Neural progenitor cell (in vitro differentiated cells): ENCODE measurements around the gene RDM1. TPM values are rescaled to one million over a fixed set of nuclear protein-coding genes. Genes with fewer than 3 reads are reported as not detected.
"Not testable (repeated sequence)": the region's sequence is repeated elsewhere in the genome, so short reads cannot be mapped to it uniquely, and the experiment has no call there.

Experiments used
- DNase-seq: peaks from one replicate; pipeline ENCODE4 v3.0.0-alpha.2; 2016; ENCODE audit warnings: low spot score
- H2AFZ ChIP-seq: fragments of 200-600 bp; sonication (generic); replicated peaks from 2 replicates; pipeline ENCODE4 v1.6.1; 2016; ENCODE audit warnings: antibody characterized with exemption
- H3F3A ChIP-seq: fragments of 200-600 bp; sonication (generic); 2 replicates; pipeline ENCODE4 v1.6.1; 2016; ENCODE audit warnings: antibody characterized with exemption, low read depth
- H3K27ac ChIP-seq: fragments of 200-600 bp; sonication (generic); 2 replicates; pipeline ENCODE4 v1.5.1; 2016; ENCODE audit warnings: mild to moderate bottlenecking
- H3K27me3 ChIP-seq: fragments of 200-600 bp; sonication (generic); 2 replicates; pipeline ENCODE4 v1.6.1; 2016; ENCODE audit warnings: mild to moderate bottlenecking, moderate library complexity
- H3K36me3 ChIP-seq: fragments of 200-600 bp; sonication (generic); 2 replicates; pipeline ENCODE4 v1.5.1; 2016
- H3K4me1 ChIP-seq: fragments of 200-600 bp; sonication (generic); 2 replicates; pipeline ENCODE4 v1.6.1; 2016; ENCODE audit warnings: mixed run types
- H3K4me2 ChIP-seq: fragments of 200-600 bp; sonication (generic); 2 replicates; pipeline ENCODE4 v1.6.1; 2016
- H3K4me3 ChIP-seq: fragments of 200-600 bp; sonication (generic); 2 replicates; pipeline ENCODE4 v1.5.1; 2016
- H3K79me2 ChIP-seq: fragments of 200-600 bp; sonication (generic); 2 replicates; pipeline ENCODE4 v1.6.1; 2016; ENCODE audit warnings: low read depth
- H3K9ac ChIP-seq: fragments of 200-600 bp; sonication (generic); 2 replicates; pipeline ENCODE4 v1.6.1; 2016
- H3K9me3 ChIP-seq: fragments of 200-600 bp; sonication (generic); 2 replicates; pipeline ENCODE4 v1.5.1; 2016; ENCODE audit warnings: low read depth
- H4K20me1 ChIP-seq: fragments of 200-600 bp; sonication (generic); 2 replicates; pipeline ENCODE4 v1.6.1; 2016; ENCODE audit warnings: low read depth
- H3K27ac Mint-ChIP-seq: 3 replicates; pipeline ENCODE4 v1.8.0; 2021; ENCODE audit warnings: mixed read lengths
- H3K27me3 Mint-ChIP-seq: 2 replicates; pipeline ENCODE4 v1.8.0; 2022; ENCODE audit warnings: low read depth, mild to moderate bottlenecking, inconsistent platforms, moderate library complexity, mixed read lengths; ENCODE audit not compliant: insufficient read depth
- H3K36me3 Mint-ChIP-seq: 3 replicates; pipeline ENCODE4 v1.8.0; 2021; ENCODE audit warnings: mixed read lengths
- H3K4me1 Mint-ChIP-seq: 3 replicates; pipeline ENCODE4 v1.8.0; 2021; ENCODE audit warnings: mixed read lengths
- H3K4me3 Mint-ChIP-seq: 3 replicates; pipeline ENCODE4 v1.8.0; 2021; ENCODE audit warnings: mild to moderate bottlenecking, moderate library complexity, mixed read lengths
- H3K9me3 Mint-ChIP-seq: 3 replicates; pipeline ENCODE4 v1.8.0; 2020; ENCODE audit warnings: mixed read lengths
- EZH2 ChIP-seq: fragments of 200-600 bp; sonication (generic); IDR thresholded peaks from 2 replicates; pipeline ENCODE4 v1.6.1; 2017; ENCODE audit warnings: antibody characterized with exemption, mild to moderate bottlenecking, moderate library complexity
- EZH2phosphoT487 ChIP-seq: fragments of 200-600 bp; sonication (generic); IDR thresholded peaks from 2 replicates; pipeline ENCODE4 v1.6.1; 2017; ENCODE audit warnings: antibody characterized with exemption
- total RNA-seq: library from RNA; depleted of rRNA; stranded (reverse); fragments of >200 nt; gene quantifications from 2 replicates; pipeline ENCODE4 v1.2.3, GENCODE V29; 2015; ENCODE audit warnings: low replicate concordance
- TF ChIP-seq, protein P1 (sequence below): fragments of 200-600 bp; sonication (generic); IDR thresholded peaks from 2 replicates; pipeline ENCODE4 v1.5.1; 2017; ENCODE audit warnings: antibody characterized with exemption, mild to moderate bottlenecking

RDM1 gene
- total RNA-seq, 1 donor from 2014 or later, result 28.8 TPM

DNA sequence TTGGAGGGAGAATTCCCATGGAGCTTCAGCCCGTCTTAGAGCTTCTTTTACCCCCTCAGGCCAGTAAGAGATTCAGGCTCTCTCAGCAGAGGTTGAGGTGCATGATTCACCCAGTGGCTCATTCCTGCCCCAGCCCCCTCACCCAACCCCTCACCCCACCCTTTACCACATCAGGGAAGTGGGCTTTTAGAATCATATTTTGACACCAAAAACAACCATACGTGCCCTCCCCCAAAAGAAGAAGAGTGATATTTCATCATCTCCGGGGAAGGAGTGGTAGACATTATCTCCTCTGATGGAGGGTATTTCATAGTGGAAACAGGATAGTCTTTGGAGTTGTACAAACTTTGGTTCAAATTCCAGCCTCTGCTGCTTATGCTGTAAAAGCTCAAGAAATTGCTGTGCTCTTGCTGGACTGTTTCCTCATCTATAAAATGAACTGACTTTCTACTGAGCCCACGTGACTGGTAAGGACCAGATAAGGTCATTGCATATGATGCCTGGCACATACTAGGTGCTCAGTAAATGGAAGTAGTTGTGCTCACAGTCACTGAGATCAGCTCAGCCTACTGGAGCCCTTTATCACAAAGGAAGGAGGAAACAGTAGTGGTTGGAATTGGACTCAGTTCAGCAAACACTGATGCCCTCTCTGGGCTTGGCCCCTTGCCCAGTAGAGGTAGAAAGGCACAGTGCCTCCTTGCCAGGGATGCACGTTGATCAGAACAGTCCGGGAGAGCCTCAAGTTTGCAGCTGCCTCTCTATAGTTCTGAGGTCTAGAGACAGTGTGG, 32.1 kb downstream of the RDM1 start:
- Mint-ChIP-seq H3K36me3 (no peaks in the 10 kb centered on the region), H3K4me3 (no peak overlapping the region), H3K27me3 (peaks cover 2% of the 10 kb centered on the region), H3K4me1 (peaks cover 11% of the 10 kb centered on the region), H3K9me3 (no peaks in the 10 kb centered on the region), H3K27ac (no peak overlapping the region)
- H3K36me3 ChIP-seq, result no peaks in the 10 kb centered on the region
- H3K4me2 ChIP-seq, result no peak overlapping the region
- H3K9me3 ChIP-seq, result no peaks in the 10 kb centered on the region
- no peak for TF ChIP-seq EZH2phosphoT487
- TF ChIP-seq, protein P1, sequence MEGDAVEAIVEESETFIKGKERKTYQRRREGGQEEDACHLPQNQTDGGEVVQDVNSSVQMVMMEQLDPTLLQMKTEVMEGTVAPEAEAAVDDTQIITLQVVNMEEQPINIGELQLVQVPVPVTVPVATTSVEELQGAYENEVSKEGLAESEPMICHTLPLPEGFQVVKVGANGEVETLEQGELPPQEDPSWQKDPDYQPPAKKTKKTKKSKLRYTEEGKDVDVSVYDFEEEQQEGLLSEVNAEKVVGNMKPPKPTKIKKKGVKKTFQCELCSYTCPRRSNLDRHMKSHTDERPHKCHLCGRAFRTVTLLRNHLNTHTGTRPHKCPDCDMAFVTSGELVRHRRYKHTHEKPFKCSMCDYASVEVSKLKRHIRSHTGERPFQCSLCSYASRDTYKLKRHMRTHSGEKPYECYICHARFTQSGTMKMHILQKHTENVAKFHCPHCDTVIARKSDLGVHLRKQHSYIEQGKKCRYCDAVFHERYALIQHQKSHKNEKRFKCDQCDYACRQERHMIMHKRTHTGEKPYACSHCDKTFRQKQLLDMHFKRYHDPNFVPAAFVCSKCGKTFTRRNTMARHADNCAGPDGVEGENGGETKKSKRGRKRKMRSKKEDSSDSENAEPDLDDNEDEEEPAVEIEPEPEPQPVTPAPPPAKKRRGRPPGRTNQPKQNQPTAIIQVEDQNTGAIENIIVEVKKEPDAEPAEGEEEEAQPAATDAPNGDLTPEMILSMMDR, result no peak
- TF ChIP-seq EZH2, result no peak
- H4K20me1 ChIP-seq, result no peaks in the 10 kb centered on the region
- H3F3A ChIP-seq, result no peaks in the 10 kb centered on the region
- H3K27me3 ChIP-seq, result no peaks in the 10 kb centered on the region
- H3K9ac ChIP-seq, result no peak overlapping the region
- H3K4me3 ChIP-seq, result no peak overlapping the region
- H3K79me2 ChIP-seq, result no peaks in the 10 kb centered on the region
- H3K4me1 ChIP-seq, result no peaks in the 10 kb centered on the region
- H3K27ac ChIP-seq, result no peak overlapping the region
- H2AFZ ChIP-seq, result no peak overlapping the region
- no peak for DNase-seq

DNA sequence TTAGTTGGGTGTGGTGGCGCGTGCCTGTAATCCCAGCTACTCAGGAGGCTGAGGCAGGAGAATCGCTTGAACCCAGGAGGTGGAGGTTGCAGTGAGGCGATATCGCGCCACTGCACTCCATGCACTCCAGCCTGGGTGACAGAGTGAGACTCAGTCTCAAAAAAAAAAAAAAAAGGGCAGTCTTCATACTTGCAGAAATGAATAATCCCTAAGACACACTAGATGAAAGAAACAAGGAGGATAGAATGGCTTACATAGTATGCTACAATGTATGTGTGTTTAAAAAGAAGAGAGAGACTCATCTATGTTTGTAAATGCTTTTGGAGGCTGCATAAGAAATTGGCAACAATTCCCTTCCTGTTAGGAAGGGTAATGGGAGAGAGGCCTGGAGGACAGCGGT, 32.8 kb downstream of the RDM1 start:
- not testable (repeated sequence) for H4K20me1 ChIP-seq, H3K27ac Mint-ChIP-seq, H3K27me3 Mint-ChIP-seq, H3K4me3 Mint-ChIP-seq, H3F3A ChIP-seq, H3K9me3 ChIP-seq, H2AFZ ChIP-seq, DNase-seq, H3K9ac ChIP-seq, H3K27me3 ChIP-seq, H3K36me3 ChIP-seq, H3K4me3 ChIP-seq, H3K36me3 Mint-ChIP-seq, H3K27ac ChIP-seq, H3K4me2 ChIP-seq, H3K79me2 ChIP-seq, H3K4me1 ChIP-seq, H3K9me3 Mint-ChIP-seq
- H3K4me1 Mint-ChIP-seq, result peaks cover 11% of the 10 kb centered on the region

DNA sequence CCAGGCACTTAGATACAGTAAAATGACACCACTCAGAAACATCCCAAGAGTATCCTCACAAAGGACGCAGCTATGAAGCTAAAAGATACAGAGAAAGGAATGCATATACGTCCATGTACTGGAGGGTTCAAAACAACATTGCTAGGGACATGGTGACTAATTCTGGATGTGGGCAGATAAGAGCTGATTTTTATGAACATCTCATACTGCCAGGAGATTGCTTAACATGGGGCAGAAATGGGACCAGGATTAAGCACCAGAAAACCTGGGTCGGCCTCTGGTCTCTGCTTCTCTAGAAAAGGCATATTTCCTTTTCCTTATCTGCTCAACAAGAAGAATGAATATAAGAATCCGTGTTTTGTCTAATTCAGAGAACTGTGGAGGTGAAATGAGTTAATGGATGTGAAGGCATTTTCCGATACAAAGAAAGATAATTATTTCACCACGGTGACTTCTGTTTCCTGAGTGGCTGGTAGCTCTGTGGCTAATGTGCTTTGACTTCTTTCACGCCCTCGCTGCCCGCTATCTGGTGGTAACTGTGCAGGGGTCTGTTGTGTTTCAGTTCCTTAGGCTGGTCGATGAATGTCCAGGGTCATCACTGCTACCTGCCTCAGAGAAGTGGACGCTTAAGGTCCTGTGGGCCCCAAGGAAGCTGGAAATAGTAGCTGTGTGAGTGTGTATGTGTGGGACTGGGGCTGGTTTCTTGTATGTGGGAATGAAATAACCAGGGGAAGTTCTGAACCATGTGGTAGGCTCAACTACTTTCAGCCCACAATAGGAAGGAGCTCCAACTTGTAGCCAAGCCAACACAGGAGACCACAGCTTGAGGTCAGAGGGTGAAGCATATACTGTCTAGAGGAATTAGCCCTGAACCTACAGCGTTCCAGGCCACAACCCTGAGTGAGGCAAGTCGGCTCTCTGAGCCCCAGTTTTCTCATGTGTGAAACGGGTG, 34.7 kb downstream of the RDM1 start:
- peaks cover 3% of the 10 kb centered on the region for H3K4me1 ChIP-seq
- Mint-ChIP-seq H3K9me3 (no peaks in the 10 kb centered on the region), H3K4me1 (peaks cover 13% of the 10 kb centered on the region), H3K36me3 (no peaks in the 10 kb centered on the region), H3K27ac (no peak overlapping the region), H3K4me3 (no peak overlapping the region), H3K27me3 (no peaks in the 10 kb centered on the region)
- H3K79me2 ChIP-seq, result no peaks in the 10 kb centered on the region
- no peak overlapping the region for H3K4me3 ChIP-seq
- no peaks in the 10 kb centered on the region for H3K36me3 ChIP-seq
- no peaks in the 10 kb centered on the region for H3F3A ChIP-seq
- DNase-seq, result no peak
- no peak for TF ChIP-seq EZH2
- TF ChIP-seq EZH2phosphoT487, result no peak
- TF ChIP-seq, protein P1, result no peak
- no peaks in the 10 kb centered on the region for H3K27me3 ChIP-seq
- no peaks in the 10 kb centered on the region for H3K9me3 ChIP-seq
- H2AFZ ChIP-seq, result no peak overlapping the region
- H4K20me1 ChIP-seq, result no peaks in the 10 kb centered on the region
- H3K9ac ChIP-seq, result no peak overlapping the region
- H3K27ac ChIP-seq, result no peak overlapping the region
- H3K4me2 ChIP-seq, result no peak overlapping the region
